ENCODE data around the gene MFAP3L. TPM values are rescaled to one million over a fixed set of nuclear protein-coding genes. Genes with fewer than 3 reads are reported as not detected.

The MFAP3L gene
- total RNA-seq, 1 experiment from 2014 or later, result 7.9 TPM

- H3K4me1 ChIP-seq (ENCODE audit: control insufficient read depth, insufficient read depth, low read length), result no peaks in the 10 kb centered on the region
- H3K4me3 ChIP-seq (ENCODE audit: low read depth in 2 of 2, low read length in 2 of 2), result no peak overlapping the region
- no peaks in the 10 kb centered on the region for H3K36me3 ChIP-seq (ENCODE audit: control insufficient read depth, insufficient read depth, low read length)
- CTCF ChIA-PET, result no interaction called here
- in situ Hi-C loops (cut with HindIII; ENCODE audit: low pct_unique_long_range_greater_than_20kb, low sequenced_read_pairs) (no loop called here), intact Hi-C loops (cut with micrococcal nuclease; ENCODE audit: unreplicated experiment) (no loop called here)
- DNase-seq (ENCODE audit: low read depth, low spot score) (no peak), ATAC-seq (no peak)
- BruUV-seq (replicated peaks), result no TSS peak
- POLR2A ChIA-PET, result no interaction called here
- H3K27ac ChIP-seq (ENCODE audit: low read length), result no peak overlapping the region
- TF ChIP-seq TCF7L2 (IDR thresholded peaks at IDR 0.05; ENCODE audit: low read depth, low read length), result no peak
- no peak for TF ChIP-seq POLR2AphosphoS5 (IDR thresholded peaks at IDR 0.05; ENCODE audit: low read depth, low read length)
- TF ChIP-seq SIN3A (IDR thresholded peaks at IDR 0.05; ENCODE audit: borderline replicate concordance, insufficient read depth, low read depth, low read length), result no peak
- peaks cover 2% of the 10 kb centered on the region; the same call in 1 of the 2 replicates for H3K27me3 ChIP-seq (ENCODE audit: control insufficient read depth, insufficient read depth, low read length)
- H3K9me3 ChIP-seq (ENCODE audit: control insufficient read depth, insufficient read depth, low read depth, low read length), result no peaks in the 10 kb centered on the region
Measured at GRCh38 chr4:169975838-169976796, 50.1 kb downstream of the MFAP3L start.

GRCh38 chr4:169975131-169975837 lies 50.9 kb downstream of the MFAP3L start:
- in situ Hi-C loops (cut with HindIII; ENCODE audit: low pct_unique_long_range_greater_than_20kb, low sequenced_read_pairs) (no loop called here), intact Hi-C loops (cut with micrococcal nuclease; ENCODE audit: unreplicated experiment) (no loop called here)
- no peaks in the 10 kb centered on the region for H3K4me1 ChIP-seq (ENCODE audit: control insufficient read depth, insufficient read depth, low read length)
- H3K27me3 ChIP-seq (ENCODE audit: control insufficient read depth, insufficient read depth, low read length), result peaks cover 2% of the 10 kb centered on the region; the same call in 1 of the 2 replicates
- ChIA-PET POLR2A (no interaction called here), CTCF (no interaction called here)
- H3K9me3 ChIP-seq (ENCODE audit: control insufficient read depth, insufficient read depth, low read depth, low read length), result no peaks in the 10 kb centered on the region
- no peak for TF ChIP-seq SIN3A (IDR thresholded peaks at IDR 0.05; ENCODE audit: borderline replicate concordance, insufficient read depth, low read depth, low read length)
- no peak for TF ChIP-seq TCF7L2 (IDR thresholded peaks at IDR 0.05; ENCODE audit: low read depth, low read length)
- no peak for TF ChIP-seq REST (IDR thresholded peaks at IDR 0.05; ENCODE audit: insufficient read depth in 1 of 2, low read depth in 2 of 2, low read length in 1 of 2)
- TF ChIP-seq POLR2AphosphoS5 (IDR thresholded peaks at IDR 0.05; ENCODE audit: low read depth, low read length), result no peak
- no TSS peak for BruUV-seq (replicated peaks)
- H3K27ac ChIP-seq (ENCODE audit: low read length), result no peak overlapping the region
- no peak for DNase-seq (ENCODE audit: low read depth, low spot score)
- no peak overlapping the region for H3K4me3 ChIP-seq (ENCODE audit: low read depth in 2 of 2, low read length in 2 of 2)
- H3K36me3 ChIP-seq (ENCODE audit: control insufficient read depth, insufficient read depth, low read length), result no peaks in the 10 kb centered on the region
- no peak for ATAC-seq

GRCh38 chr4:169971456-169972015 lies 54.7 kb downstream of the MFAP3L start:
- POLR2A ChIA-PET, result no interaction called here
- in situ Hi-C loops (cut with HindIII; ENCODE audit: low pct_unique_long_range_greater_than_20kb, low sequenced_read_pairs), result no loop called here
- no peak overlapping the region for H3K27ac ChIP-seq (ENCODE audit: low read length)
- H3K4me3 ChIP-seq (ENCODE audit: low read depth in 2 of 2, low read length in 2 of 2), result no peak overlapping the region
- CTCF ChIA-PET, result no interaction called here
- no peaks in the 10 kb centered on the region for H3K9me3 ChIP-seq (ENCODE audit: control insufficient read depth, insufficient read depth, low read depth, low read length)
- ATAC-seq (no peak), DNase-seq (ENCODE audit: low read depth, low spot score) (no peak)
- BruUV-seq (replicated peaks), result no TSS peak
- no peaks in the 10 kb centered on the region for H3K4me1 ChIP-seq (ENCODE audit: control insufficient read depth, insufficient read depth, low read length)
- no peaks in the 10 kb centered on the region for H3K36me3 ChIP-seq (ENCODE audit: control insufficient read depth, insufficient read depth, low read length)
- no peak for TF ChIP-seq REST (IDR thresholded peaks at IDR 0.05; ENCODE audit: insufficient read depth in 1 of 2, low read depth in 2 of 2, low read length in 1 of 2)
- no peak for TF ChIP-seq CTCF (IDR thresholded peaks at IDR 0.05)
- TF ChIP-seq POLR2AphosphoS5 (IDR thresholded peaks at IDR 0.05; ENCODE audit: low read depth, low read length), result no peak
- no peak for TF ChIP-seq SIN3A (IDR thresholded peaks at IDR 0.05; ENCODE audit: borderline replicate concordance, insufficient read depth, low read depth, low read length)
- no peak for TF ChIP-seq TCF7L2 (IDR thresholded peaks at IDR 0.05; ENCODE audit: low read depth, low read length)
- intact Hi-C loops (cut with micrococcal nuclease; ENCODE audit: unreplicated experiment), result no loop called here
- H3K27me3 ChIP-seq (ENCODE audit: control insufficient read depth, insufficient read depth, low read length), result no peaks in the 10 kb centered on the region
